Stimulated activated CD4-positive, alpha-beta T cell treated with anti-CD3 and anti-CD28 coated beads, Interleukin-15, amount 100 ng/mL, for 1 hour (primary cell): ENCODE data around the gene RGS7.
"Not testable (repeated sequence)": the region's sequence is repeated elsewhere in the genome, so short reads cannot be mapped to it uniquely, and the experiment has no call there.

Source experiments
- DNase-seq, 2 donors: peaks; one replicate each; pipeline ENCODE4 v3.0.0-alpha.2; 2020; ENCODE audit warnings: low read depth in 1 of 2, low spot score in 1 of 2

The RGS7 gene

GRCh38 chr1:241274693-241275092, 82.3 kb downstream of the RGS7 start:
- DNase-seq: no peak

- DNase-seq: no peak
Measured at GRCh38 chr1:241272828-241273227, 84.2 kb downstream of the RGS7 start.

DNA sequence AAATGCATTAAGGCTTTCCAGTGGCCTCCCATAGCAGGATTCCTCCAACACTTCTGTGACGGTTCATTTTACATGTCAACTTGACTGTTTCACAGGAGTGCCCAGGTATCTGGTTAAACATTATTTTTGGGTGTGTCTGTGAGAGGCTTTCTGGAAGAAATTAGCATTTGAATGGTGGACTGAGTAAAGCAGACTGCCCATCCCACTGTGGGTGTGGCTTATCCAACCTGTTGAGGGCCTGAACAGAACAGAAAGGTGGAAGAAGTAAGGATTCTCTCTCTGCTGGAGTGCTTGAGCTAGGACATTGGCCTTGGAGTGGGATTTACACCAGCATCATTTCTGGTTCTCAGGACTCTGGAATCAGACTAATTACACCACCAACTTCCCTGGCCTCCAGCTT, 85.6 kb downstream of the RGS7 start:
- no peak for DNase-seq

DNA sequence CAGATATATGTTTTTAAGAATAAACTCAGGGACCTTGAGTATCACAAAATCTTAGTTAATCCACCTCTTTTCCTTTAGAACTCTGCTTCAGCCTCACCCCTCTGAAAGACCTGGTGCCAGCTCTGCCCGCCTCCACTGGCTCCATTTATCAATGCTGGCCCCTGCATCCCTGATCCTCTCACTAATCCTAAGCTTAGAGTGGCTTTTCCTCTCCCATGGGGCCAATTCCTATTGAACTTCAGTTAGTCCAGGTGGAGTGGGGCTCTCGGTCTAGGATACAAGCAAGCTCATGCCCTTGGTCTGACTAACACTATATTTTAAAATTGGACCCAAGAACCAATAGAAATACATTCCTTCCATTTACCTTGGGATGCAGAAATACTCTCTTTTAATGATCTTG, 87.0 kb downstream of the RGS7 start:
- no peak for DNase-seq

GRCh38 chr1:241269116-241269515, 87.9 kb downstream of the RGS7 start:
- DNase-seq: no peak

DNA sequence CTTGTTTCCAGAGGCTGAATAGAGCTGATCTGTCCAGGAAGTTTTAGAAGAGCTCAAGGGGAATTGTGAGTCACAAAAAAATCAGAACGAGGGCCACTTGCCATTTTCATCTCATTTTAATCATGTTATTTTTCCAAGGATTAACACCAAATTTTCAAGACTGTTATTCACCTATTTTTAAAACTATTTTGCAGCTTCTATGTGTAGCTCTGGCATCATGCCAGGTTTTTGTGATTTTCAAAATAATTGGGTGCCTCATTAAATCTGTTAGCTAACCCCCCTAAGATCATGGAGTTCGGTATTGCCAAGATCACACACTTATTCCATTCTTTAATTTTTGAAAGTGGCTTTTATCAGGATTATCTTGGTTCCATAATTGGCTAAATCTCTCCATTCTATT, 90.9 kb downstream of the RGS7 start:
- DNase-seq: no peak

GRCh38 chr1:241265428-241265827, 91.6 kb downstream of the RGS7 start:
- DNase-seq: no peak

DNA sequence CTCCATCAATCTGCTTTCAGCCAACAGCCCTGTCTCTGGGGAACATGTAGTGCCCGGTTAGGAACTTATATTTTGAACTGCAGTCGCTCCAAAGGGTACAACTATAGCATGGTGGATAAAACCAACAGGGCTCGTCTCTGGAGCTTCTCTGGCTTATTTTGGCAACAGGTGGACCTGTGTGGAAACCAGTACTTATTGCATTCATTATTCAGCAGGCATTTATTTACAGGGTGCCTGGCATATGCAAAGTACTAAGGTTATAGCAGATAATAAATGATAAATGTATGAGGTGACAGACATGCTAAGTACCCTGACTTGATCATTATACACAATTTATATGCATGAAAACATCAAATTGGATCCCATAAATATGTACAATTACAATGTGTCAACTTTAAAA, 93.7 kb downstream of the RGS7 start:
- no peak for DNase-seq

GRCh38 chr1:241253471-241253870, 103.5 kb downstream of the RGS7 start:
- no peak for DNase-seq

DNA sequence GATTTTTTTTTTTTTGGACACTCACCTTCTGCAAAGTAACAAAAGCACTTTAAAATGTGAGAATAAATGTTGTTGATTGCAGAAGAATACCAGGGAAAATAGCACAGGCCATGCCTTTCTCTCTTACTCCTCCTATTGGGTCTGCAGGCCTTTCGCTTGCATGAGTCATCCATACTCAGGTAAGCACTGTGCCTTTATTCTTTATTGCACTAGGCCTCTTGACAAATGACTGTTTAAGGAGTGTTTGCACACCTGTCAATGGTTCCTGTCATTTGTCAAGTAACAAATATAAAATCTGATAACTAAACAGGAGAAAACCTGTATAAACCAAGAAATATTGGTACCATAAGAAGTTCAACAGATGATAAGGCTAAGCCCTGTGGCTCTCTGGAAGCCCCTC, 106.5 kb downstream of the RGS7 start:
- DNase-seq: no peak

DNA sequence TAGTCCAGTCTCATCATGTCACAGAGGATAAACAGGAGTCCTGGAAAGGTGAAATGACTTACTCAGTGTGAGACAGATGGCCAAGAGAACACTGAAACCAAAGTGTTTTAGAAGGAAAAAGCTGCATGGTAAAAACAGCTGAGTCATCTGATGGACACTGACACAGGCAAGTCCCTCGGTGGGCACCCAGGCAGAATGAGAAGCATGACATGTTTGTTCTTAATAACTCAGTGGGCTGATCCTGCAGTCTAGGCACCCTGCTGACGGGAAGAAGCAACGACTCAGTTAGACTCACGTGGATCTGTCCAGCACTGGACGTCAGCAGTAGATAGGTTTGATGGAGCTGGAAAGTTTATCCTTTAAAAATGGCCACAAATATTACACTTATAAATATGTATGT, 116.9 kb downstream of the RGS7 start:
- DNase-seq: no peak

DNA sequence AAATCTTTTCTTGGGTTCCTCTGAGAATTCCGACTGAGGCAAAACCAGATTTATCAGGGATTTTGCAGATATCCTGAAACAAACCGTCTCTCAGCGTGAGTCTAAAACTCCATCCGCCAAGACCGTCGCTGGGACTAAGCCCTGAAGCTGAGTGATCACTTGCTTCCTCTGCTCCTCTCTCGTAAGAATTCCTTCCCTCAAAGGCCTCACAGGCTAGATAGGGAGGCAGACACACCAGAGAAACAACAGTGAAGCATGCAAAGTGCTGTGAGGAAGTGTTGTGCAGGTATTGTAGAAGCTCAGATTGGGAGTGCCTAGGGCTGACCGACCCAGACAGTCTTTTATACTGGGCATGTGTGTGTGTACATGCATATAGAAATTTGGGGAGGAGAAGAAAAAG, 119.1 kb downstream of the RGS7 start:
- no peak for DNase-seq

DNA sequence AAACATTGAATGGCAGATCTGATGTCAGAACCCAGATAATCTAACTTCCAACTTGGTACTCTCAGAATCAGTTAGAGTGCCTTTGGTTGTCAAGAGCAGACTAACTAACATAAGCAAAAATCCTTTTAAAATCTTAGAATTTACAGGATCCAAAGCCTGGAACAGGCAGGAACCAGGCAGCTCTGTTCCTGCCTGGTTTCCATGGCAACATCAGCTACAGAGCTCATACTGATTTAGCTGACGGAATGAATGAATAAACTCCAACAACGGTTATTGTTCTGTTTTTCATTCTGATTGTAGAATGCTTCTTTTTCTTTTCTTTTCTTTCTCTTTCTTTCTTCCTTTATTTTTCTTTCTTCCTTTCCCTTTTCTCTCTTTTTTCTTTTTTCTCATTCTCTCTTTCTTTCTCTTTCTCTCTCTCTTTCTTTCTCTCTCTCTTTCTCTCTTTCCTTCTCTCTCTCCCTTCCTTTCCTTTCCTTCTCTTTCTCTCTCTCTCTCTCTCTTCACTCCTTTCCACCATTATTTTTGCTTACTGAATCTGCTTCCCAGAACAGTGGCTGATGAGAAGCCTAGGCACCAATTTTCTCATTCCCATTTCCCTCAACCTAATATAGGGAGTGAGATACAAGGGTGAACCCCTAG, 121.6 kb downstream of the RGS7 start:
- no peak for DNase-seq

DNA sequence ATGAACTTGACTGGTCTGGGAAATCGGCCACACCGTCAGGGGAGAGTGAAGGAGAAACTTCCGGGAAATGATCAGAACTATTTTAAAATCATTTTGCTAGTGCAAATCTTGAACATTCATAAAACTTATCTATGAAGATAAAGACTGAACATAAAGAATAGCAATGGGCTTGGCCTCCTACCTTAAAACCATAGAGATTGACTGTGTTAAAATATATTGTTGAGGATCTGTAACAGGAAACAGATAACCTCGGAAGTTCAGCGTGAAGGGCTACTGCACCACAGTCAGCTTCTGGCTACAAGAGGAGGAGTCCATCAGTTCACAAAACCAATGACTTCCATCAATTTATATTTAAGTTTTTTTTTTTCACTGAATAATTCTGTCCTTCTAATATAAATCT, 127.3 kb downstream of the RGS7 start:
- DNase-seq: no peak

GRCh38 chr1:241229216-241229615, 127.8 kb downstream of the RGS7 start:
- DNase-seq: no peak

GRCh38 chr1:241228339-241228738, 128.7 kb downstream of the RGS7 start:
- DNase-seq: no peak

GRCh38 chr1:241225741-241226140, 131.3 kb downstream of the RGS7 start:
- DNase-seq: no peak

GRCh38 chr1:241224189-241224588, 132.8 kb downstream of the RGS7 start:
- DNase-seq: not testable (repeated sequence)

GRCh38 chr1:241222813-241223212, 134.2 kb downstream of the RGS7 start:
- not testable (repeated sequence) for DNase-seq

GRCh38 chr1:241221319-241221718, 135.7 kb downstream of the RGS7 start:
- DNase-seq: no peak

DNA sequence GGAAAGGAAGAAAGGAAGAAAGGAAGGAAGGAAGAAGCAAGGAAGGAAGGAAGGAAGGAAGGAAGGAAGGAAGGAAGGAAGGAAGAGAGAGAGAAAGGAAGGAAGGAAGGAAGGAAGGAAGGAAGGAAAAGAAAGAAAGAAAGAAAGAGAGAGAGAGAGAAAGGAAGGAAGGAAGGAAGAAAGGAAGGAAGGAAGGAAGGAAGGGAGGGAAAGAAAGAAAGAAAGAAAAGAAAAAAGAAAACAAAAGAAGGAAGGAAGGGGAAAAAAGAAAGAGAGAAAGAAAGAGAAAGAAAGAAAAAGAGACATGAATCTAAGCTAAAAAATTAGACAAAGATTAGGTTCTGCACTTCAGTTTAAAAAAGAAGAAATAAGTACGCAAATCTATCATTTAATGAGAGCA, 136.1 kb downstream of the RGS7 start:
- not testable (repeated sequence) for DNase-seq

DNA sequence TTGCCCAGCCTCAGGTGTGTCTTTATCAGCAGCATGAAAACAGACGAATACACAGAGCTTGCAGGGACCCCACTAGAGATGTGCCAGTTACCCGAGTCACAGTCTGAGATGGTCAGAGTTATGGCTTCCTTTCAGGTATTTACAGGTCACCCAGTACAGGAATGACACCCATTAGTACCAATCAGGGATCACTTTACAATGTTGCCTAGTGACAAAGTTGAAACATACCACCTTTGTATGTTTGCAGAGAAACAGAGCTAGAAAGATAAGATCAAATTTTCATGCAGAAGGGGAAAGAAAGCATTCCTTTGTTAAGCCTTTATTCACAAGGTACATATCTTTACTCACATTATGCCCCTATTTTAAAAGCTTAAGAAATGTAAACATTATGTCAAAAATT, 137.6 kb downstream of the RGS7 start:
- DNase-seq: no peak

DNA sequence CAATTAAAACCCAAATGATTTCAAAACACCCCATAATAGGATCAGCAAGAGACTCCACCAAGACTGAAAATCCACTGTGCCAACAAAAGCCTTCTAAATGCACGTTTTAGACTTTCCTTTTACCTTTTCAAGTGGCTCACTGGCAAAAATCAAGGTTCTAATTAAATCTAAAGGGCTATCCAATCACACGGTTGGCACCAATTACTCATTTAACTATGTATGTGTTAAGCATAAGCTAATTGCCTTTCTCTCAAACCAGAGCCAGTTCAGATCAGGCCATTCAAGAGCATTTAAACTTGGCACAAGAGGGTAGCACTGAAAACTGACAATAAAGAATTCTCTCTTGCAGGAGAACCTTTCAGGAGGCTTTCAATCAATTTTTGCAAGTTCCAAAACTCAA, 139.5 kb downstream of the RGS7 start:
- no peak for DNase-seq

DNA sequence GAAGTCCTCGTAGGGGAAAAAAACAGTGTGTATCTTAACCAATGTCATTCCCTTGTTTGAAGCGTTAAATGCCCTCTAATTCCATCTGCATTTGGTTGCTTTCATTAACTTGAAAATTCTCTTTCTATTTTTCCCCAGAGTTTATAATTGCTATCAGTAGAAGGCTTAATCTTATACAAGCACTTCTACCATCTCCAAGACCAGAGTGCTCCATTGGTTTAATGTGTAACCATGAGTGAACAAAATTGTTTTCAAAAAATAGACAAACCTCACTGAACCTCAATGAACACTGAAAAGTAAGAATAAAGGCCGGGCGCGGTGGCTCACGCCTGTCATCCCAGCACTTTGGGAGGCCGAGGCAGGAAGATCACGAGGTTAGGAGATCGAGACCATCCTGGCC, 141.3 kb downstream of the RGS7 start:
- DNase-seq: no peak
